NB4 (cell line): Measurements from ENCODE around the gene A2M.

Experiments used
- DNase-seq: peaks from one replicate; pipeline ENCODE4 v3.0.0; 2010; ENCODE audit warnings: low read depth
- H3K4me3 ChIP-seq: one replicate; pipeline ENCODE4 v1.5.1; 2011; ENCODE audit warnings: mild to moderate bottlenecking, low read depth, low read length, moderate library complexity
- MYC ChIP-seq: IDR thresholded peaks from 2 replicates; pipeline ENCODE4 v1.6.1; 2011; ENCODE audit warnings: low read depth, low read length
- POLR2A ChIP-seq: IDR thresholded peaks from 2 replicates; pipeline ENCODE4 v1.6.1; 2011; ENCODE audit warnings: mild to moderate bottlenecking; ENCODE audit not compliant: insufficient read length; ENCODE audit errors: extremely low read depth
- TF ChIP-seq, protein P1 (sequence below): IDR thresholded peaks from 2 replicates; pipeline ENCODE4 v1.6.1; 2011; ENCODE audit warnings: low read depth, low read length
- TF ChIP-seq, protein P2 (sequence below): IDR thresholded peaks from one replicate; pipeline ENCODE4 v1.5.1; 2012; ENCODE audit warnings: low read depth, low read length

Gene A2M

DNA sequence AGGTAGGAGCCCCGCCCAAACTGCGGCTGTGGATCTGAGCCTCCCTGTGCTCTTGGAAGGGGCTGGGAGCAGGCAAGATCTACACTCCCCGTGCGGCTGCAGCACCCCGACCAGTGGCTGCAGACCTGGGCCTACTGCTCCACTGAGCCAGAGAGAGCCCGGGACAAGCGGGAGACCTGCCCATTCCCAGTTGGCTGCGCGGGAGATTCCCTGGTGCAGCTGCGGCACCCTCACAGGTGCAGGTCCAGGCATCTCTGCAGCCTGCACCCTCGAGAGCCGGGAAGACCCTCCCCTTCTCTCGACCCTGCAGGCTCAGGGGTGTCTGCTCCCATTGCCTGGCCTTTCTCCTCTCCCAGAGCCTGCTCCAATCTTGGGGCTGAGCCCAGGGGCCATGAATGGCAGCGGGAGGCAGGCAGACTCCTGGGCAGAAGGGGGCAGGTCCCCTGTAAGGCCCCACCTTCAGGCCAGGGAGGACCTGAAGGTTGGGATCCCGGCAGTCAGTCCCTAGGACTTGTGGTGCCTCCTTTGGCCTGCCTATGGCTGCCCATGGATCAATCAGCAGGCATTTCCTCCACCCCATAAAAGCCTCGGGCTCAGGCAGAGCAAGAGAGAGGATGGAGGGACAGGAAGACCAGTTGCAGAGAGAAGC lies 8.8 kb upstream of the A2M start:
- H3K4me3 ChIP-seq, result no peak overlapping the region
- no peak for DNase-seq
- TF ChIP-seq, protein P1, sequence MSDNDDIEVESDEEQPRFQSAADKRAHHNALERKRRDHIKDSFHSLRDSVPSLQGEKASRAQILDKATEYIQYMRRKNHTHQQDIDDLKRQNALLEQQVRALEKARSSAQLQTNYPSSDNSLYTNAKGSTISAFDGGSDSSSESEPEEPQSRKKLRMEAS, result no peak
- TF ChIP-seq POLR2A (no peak), MYC (no peak)
- TF ChIP-seq, protein P2, sequence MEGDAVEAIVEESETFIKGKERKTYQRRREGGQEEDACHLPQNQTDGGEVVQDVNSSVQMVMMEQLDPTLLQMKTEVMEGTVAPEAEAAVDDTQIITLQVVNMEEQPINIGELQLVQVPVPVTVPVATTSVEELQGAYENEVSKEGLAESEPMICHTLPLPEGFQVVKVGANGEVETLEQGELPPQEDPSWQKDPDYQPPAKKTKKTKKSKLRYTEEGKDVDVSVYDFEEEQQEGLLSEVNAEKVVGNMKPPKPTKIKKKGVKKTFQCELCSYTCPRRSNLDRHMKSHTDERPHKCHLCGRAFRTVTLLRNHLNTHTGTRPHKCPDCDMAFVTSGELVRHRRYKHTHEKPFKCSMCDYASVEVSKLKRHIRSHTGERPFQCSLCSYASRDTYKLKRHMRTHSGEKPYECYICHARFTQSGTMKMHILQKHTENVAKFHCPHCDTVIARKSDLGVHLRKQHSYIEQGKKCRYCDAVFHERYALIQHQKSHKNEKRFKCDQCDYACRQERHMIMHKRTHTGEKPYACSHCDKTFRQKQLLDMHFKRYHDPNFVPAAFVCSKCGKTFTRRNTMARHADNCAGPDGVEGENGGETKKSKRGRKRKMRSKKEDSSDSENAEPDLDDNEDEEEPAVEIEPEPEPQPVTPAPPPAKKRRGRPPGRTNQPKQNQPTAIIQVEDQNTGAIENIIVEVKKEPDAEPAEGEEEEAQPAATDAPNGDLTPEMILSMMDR, result no peak

DNA sequence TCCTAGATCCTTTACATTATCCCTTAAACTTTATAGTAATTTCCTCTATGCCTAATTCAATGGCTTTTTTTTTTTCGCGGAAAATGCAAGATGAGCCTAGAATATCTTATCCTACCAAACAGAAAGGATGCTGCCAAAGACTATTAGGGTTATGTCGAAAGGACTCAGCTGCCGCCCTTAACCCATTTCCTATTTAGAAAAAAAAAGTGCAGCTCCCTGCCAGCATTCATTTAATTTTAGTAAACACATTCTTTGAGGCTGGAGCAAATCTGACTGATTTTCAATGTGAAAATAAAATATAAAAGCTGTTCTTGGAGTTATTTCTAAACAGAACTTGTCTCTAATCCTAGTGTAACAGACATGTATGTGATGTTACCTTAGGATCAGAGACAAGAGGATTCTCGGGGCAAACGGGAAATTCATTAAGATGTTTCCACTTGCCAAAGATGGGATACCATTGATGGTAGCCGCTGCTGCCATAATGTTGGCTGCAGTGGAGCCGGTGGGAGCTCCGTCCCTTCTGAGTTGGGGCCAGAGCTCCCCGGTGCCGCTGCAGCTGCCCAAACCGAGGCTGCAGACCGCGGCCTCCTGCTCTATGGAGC lies 8.2 kb upstream of the A2M start:
- no peak for DNase-seq
- no peak for TF ChIP-seq MYC
- TF ChIP-seq POLR2A, result no peak
- TF ChIP-seq, protein P2, result no peak
- no peak overlapping the region for H3K4me3 ChIP-seq

DNA sequence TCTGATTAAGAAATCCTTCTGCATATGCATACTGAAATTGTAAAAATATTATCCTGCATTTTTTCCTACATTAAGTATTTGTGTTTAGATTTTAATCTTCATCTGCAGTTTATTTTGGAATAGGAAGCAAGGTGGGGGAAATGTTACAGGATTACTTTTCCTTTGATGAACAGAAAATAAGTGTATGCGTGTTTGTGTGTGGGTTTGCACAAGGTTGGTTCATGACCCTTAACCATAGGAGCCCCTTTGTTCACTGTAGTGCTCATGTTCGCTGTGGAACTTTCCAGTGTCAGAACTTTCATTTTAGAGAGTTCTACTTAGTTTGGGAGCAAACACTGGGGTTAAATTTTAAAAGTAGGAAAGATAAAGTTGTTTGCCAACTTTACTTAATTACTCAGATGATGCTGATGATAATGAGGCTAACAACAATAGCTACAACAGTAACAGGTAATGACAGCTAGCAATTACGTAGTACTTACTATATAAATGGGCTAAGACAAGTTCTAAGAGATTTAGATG lies 6.4 kb upstream of the A2M start:
- no peak overlapping the region for H3K4me3 ChIP-seq
- no peak for DNase-seq
- TF ChIP-seq, protein P1, result no peak

DNA sequence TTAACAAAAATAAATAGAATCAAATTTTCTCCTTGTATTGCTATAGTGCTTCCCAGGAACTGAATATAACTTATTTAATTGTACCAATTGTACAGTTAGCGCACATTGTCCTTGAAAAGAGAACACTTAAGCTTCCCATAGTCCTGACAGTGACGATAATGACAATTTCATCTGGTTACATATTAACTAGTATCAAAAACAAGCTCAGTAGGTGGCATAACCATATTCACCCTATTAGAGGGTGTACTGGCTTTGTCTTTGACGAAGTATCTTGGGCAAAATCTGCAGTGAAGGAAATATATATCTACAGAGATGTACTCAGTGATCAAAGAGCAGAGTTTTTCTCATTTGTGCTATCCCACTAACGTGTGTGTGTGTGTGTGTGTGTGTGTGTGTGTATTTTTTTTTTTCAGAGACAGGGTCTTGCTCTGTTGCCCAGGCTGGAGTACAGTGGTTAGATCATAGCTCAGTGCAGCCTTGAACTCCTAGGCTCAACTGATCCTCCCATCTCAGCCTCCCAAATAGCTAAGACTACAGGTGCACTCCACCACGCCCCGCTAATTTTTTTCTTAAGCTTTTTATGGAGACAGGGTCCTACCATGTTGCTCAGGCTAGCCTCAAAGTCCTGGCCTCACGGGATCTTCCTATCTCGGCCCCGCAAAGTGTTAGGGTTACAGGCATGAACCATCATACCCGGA lies 4.9 kb upstream of the A2M start:
- no peak for DNase-seq
- no peak overlapping the region for H3K4me3 ChIP-seq
- TF ChIP-seq, protein P1, result no peak
- TF ChIP-seq, protein P2, result no peak

GRCh38 chr12:9118158-9118557 lies 2.4 kb upstream of the A2M start:
- no peak overlapping the region for H3K4me3 ChIP-seq
- DNase-seq, result peak; percentile 81
- TF ChIP-seq POLR2A, result no peak
- TF ChIP-seq, protein P2, result no peak
- TF ChIP-seq, protein P1, result peak; percentile 89
- TF ChIP-seq MYC, result peak; percentile 60

DNA sequence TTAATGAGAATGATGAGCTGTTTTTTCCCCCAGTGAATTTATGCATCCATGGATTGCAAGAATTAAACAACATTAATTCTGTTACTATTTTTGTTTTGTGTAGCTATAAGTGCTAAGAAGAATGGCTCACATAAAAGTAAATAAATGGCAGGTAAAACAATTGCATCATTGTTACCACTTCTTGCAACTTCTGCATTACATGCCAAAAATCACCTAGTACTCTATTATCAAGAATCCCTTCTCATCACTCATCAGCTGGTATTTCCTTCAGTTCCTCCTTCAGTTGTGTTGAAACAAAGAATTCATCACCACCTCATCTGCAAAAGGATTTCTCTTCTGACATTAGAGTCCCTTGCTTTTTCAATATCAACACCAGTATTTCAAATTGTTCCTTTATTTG lies 773 bp downstream of the A2M start:
- no peak overlapping the region for H3K4me3 ChIP-seq
- TF ChIP-seq POLR2A (no peak), MYC (no peak)
- TF ChIP-seq, protein P1, result no peak
- TF ChIP-seq, protein P2, result no peak
- no peak for DNase-seq
